Activated CD4-positive, alpha-beta T cell treated with anti-CD3 and anti-CD28 coated beads, Interleukin-2, Interleukin-4, amounts not matched to agents 100 ng/mL and 50 ng/mL, durations not matched to agents 16 hours and 8 hours (primary cell): Measurements from ENCODE around the gene ERBIN.
"Not testable (repeated sequence)": the region's sequence is repeated elsewhere in the genome, so short reads cannot be mapped to it uniquely, and the experiment has no call there.

Source experiments
- DNase-seq: peaks from one replicate; pipeline ENCODE4 v3.0.0-alpha.2; 2020; ENCODE audit warnings: low spot score

Gene ERBIN

GRCh38 chr5:66004216-66004615 lies 77.8 kb downstream of the ERBIN start:
- DNase-seq, result no peak

GRCh38 chr5:66009277-66009676 lies 82.9 kb downstream of the ERBIN start:
- DNase-seq, result no peak

GRCh38 chr5:66010476-66010875 lies 84.1 kb downstream of the ERBIN start:
- peak; percentile 25 for DNase-seq

- DNase-seq, result no peak
Observed at GRCh38 chr5:66012271-66012670, 85.9 kb downstream of the ERBIN start.

GRCh38 chr5:66013397-66013796 lies 87.0 kb downstream of the ERBIN start:
- DNase-seq, result no peak

GRCh38 chr5:66013906-66014305 lies 87.5 kb downstream of the ERBIN start:
- DNase-seq, result no peak

GRCh38 chr5:66015196-66015960 lies 89.0 kb downstream of the ERBIN start:
- no peak for DNase-seq

GRCh38 chr5:66021585-66021984 lies 95.2 kb downstream of the ERBIN start:
- DNase-seq, result no peak

GRCh38 chr5:66039296-66039695 lies 112.9 kb downstream of the ERBIN start:
- DNase-seq, result no peak

- no peak for DNase-seq
Observed at GRCh38 chr5:66039701-66040100, 113.3 kb downstream of the ERBIN start.

GRCh38 chr5:66041627-66042026 lies 115.3 kb downstream of the ERBIN start:
- no peak for DNase-seq

GRCh38 chr5:66057239-66057638 lies 130.9 kb downstream of the ERBIN start:
- DNase-seq, result no peak

GRCh38 chr5:66061320-66061719 lies 134.9 kb downstream of the ERBIN start:
- DNase-seq, result not testable (repeated sequence)

- DNase-seq, result not testable (repeated sequence)
Observed at GRCh38 chr5:66063061-66063460, 136.7 kb downstream of the ERBIN start.

GRCh38 chr5:66066826-66067225 lies 140.5 kb downstream of the ERBIN start:
- no peak for DNase-seq

- peak; percentile 42 for DNase-seq
Observed at GRCh38 chr5:66072031-66072430, 145.7 kb downstream of the ERBIN start.

GRCh38 chr5:66074901-66075300 lies 148.5 kb downstream of the ERBIN start:
- DNase-seq, result no peak

GRCh38 chr5:66080664-66081063 lies 154.3 kb downstream of the ERBIN start:
- no peak for DNase-seq

GRCh38 chr5:66089384-66089783 lies 163.0 kb downstream of the ERBIN start:
- DNase-seq, result no peak

- no peak for DNase-seq
Observed at GRCh38 chr5:66100851-66101250, 174.5 kb downstream of the ERBIN start.

- DNase-seq, result no peak
Observed at GRCh38 chr5:66113160-66113559, 186.8 kb downstream of the ERBIN start.

- DNase-seq, result no peak
Observed at GRCh38 chr5:66118304-66118703, 191.9 kb downstream of the ERBIN start.

GRCh38 chr5:66122379-66123034 lies 196.1 kb downstream of the ERBIN start:
- no peak for DNase-seq

GRCh38 chr5:66129144-66129543 lies 202.8 kb downstream of the ERBIN start:
- DNase-seq, result no peak
